Stimulated activated CD4-positive, alpha-beta T cell treated with anti-CD3 and anti-CD28 coated beads, Interleukin-2, amount 100 ng/mL, for 48 hours (primary cell): ENCODE measurements around the gene LTF.

Source experiments
- DNase-seq, 2 donors: peaks; one replicate each; pipeline ENCODE4 v3.0.0-alpha.2; 2020

LTF gene

DNA sequence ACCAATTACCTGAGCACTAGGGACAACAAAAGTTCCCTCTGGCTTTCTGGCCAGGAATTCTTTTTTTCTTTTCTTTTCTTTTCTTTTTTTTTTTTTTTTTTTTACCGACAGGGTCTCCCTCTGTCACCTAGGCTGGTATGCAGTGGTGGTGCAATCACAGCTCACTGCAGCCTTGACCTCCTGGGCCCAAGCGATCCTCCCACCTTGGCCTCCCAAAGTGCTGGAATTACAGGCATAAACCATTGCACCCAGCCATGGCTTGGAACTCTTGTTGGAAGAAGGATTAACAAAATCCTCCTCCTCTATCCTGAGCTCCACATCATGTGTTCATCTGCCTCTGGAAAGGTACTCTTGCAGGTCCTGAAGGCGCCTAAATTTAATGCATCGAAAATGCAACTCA lies 2.9 kb upstream of the LTF start:
- DNase-seq: no peak

DNA sequence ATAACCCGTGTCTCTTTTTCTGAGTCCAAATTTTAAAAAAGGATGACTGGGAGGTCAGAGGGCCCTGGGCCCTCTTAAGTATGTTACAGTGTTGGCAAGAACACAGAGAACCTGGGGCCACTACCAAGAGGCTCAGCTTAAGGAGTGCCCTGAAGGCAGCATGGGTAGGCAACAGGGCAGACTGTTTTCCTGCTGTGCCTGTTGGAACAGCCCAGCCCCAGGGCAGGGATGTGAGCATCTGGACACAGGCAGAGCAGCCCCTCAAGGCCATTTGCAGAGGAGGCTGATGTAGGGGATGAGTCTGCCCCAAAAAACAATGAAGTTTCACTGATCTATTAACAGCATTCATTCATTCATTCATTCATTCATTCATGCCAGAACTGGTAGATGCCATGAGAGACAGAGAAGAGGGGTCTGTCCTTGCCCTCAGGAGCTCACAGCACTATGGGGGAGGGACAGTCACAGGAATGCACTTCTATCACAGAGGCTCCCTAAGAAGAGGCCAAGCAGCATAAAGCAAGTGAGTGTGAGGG lies 2.2 kb upstream of the LTF start:
- DNase-seq: no peak

DNA sequence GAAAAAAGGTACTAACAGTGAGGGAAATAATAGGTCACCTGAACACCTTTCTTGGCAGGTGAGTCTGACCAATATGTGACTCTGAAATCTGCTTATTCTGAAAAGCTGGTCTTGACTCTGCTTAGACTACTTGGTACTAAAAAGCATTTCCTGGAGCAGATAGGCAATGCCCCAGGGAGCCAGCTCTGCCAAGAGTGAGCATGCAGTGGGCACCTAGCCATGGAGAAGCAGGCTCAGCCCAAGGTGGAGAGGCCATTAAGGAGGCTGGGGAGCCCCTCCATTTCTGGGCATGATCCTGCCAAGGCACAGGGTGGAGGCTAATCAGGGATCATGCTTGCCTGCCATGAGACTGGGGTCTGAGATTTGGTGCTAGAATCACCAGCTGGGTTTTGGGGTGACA lies 1.6 kb upstream of the LTF start:
- no peak for DNase-seq

DNA sequence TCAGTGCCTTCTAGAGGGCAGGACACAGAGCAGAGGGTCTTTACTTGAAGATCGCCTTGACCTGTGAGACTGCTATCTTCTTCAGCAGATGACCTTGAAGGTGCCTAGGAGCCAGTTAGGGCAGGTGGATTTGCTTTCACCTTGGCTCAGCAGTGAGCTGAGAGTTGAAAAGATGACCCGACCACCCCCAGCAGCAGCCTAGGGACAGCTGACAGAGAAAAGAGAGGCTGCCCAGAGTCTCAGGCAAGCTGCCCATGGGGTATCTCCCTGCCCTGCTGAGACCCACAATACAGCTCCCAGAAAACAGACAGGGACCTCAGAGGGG lies 453 bp upstream of the LTF start:
- no peak for DNase-seq

DNA sequence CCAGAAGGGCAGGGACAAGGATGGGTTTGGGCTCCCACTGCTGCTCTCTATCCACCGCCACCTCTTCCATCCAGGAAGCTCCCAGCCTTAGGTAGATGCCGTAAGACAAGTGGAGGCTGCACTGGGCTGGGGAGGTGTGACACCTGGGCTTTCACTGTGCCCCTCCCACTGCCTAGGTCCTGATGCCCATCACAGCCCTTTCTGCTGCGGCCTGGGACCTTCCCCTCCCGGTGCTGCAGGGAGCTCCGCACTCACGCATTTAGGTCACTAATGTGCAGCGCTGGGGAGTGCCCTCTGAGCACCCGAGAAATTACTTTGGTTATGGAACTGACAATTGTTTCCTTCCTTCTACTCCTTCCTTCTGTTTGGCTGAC lies 850 bp downstream of the LTF start:
- DNase-seq: no peak

DNA sequence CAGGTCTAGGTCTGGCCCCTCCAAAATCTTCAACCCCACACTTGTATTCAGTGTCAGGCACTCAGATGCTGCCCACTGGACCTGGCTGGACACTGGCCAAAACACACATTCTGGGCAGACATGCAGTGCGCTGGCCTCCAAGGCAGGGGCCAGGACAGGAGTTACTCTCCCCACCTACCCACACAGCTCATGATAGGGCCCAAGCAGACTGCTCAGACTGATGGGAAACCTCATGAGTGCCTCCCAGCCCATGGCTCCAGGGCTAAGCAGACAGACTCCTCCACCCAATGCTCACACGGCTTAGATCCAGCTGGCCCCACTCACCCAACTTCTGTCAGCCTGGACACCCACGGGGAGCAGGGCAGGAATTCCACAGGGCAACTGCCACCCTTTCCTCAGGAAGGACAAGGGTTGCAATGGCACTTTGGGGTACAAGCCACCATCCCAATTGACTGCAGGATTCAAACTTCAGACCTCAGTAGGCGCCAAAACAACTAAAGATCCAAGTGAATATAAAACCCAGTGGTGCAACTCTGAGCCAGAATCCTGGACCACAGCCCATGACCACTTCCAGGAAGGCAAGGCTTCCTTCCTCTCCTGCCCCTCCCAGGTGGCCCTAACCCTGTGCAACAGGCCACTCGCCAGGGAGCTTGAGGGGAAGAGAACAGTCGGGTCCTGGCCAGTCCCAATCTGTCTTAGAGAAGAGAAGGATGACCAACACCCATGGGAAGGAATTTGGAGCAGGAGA lies 1.4 kb downstream of the LTF start:
- no peak for DNase-seq

DNA sequence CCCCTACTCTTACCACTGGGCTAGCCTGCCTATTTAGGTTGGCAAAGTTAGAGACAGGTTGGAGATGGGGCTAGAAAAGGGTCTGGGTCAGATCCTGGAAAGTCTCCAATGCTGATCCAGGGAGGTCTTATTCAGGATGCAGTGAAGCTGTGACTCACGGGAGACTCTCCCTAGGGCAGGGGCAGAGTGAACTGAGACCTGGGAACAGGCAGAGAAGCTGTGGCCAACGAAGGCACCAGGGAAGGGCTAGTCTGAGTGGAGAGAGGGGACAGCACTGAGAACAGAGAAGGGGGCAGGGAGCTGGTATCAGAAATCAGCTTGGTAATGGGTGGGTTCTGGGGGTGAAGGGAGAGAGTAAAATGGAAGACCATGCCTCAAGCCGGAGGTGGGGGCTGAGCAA lies 2.2 kb downstream of the LTF start:
- no peak for DNase-seq

DNA sequence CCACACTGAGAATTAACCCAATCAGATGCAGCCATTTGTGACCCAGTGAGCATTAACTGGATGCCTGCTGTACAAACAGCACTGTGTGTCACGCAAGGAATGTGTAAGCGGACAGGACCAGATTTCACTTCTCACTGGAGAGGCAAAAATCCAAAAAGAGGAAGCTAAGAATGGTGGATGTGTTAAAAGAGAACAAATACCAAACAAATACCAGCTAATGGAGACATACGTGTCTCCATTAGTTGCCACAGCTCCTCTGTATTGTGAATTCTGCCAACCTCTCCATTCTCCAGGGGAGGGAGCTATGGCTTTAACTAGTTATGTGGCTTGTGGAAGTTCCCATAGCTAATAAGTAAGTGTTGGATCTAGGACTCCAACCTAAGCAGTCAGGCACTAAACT lies 2.6 kb downstream of the LTF start:
- DNase-seq: no peak

DNA sequence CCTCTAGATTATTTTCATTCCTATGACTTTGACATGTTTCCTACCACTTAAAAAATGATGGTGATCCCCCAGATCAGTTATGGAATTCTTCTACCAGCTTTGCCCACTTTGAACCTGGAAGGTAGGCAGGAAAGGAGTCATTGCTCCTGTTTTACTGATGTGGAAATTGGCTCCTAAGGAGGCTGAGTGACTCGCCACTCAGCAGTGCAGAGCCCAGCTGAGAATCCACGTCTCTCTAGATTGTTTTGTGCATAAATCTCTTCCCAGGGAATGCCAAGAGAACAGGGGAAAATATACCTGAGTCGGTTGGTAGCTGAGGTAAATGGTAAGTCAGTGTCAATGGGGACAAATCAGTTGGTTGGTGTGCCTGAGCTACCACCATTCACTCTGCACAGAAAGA lies 4.7 kb downstream of the LTF start:
- no peak for DNase-seq

DNA sequence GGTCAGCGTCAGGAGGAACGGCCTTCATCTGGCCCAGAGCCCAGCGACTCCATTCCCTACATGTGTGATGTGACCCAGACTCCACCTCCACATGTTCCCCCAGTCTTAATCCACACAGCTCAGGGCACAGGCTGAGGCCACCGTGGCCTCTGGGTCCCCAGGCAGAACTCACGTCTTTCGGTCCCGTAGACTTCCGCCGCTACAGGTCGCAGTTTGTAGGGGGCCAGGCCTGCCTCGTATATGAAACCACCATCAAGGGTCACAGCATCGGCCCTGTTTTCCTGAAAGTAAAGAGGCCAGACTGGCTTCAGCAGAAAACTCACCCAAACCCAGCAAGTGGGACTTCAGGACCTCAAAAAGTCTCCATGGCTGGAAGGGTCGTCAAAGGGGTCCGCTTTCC lies 8.6 kb downstream of the LTF start:
- DNase-seq: no peak

DNA sequence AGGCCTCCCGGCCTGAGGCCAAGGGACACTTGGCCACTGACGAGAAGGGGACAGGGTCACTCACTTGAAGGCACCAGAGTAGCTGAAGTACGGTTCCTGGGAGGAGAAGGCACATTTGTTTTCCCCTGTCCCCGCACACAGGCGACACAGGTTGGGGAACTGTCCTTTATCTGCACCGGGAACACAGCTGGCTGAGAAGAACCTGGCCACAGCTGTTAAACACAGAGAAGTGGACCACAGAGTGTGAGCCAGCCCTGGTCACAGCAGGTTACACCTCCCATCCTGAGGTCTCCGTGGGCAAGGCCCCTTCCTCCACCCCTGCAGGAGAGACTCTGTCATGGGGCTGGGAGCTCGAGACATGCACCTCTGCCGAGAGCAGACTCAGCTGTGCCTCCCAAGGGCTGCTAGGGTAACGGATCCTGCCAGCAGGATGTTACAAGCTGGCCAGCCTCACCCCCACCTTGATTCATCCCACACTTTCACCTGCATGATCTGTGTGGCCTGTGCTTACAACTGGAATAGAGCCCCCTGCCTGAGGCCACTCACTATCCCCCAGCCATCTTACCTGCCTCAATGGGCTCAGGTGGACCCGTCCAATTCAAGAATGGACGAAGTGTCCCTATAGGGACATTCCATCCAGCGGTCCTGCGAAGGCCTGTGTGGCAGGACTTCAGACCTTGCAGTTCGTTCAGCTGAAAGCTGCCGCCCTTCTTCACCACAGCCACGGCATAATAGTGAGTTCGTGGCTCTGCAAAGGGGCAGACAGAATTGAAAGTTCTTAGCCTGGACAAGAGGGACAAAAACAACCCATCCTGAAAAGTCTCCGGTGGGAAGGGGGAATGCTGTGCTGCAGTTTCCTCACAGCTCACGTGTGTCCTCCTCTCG lies 9.2 kb downstream of the LTF start:
- no peak for DNase-seq

DNA sequence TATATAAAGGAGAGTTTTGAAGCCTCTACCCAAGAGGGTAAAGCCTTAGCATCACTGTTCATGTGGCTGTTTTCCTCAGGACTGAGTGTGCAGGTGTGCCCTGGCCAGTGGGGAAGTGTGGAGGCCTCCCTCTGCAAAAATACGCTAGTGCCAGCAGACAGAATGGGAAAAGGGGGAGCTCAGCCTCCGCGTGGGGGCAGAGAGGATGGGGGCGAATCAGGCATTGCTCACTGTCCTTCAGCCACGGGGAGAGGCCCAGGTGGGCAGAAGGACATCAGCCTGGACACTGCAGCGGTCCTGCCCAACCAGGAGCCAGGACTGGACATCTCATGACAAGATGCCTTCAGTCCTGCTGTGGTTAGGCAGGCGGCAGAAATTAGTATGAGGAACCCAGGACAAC lies 10.1 kb downstream of the LTF start:
- DNase-seq: no peak

DNA sequence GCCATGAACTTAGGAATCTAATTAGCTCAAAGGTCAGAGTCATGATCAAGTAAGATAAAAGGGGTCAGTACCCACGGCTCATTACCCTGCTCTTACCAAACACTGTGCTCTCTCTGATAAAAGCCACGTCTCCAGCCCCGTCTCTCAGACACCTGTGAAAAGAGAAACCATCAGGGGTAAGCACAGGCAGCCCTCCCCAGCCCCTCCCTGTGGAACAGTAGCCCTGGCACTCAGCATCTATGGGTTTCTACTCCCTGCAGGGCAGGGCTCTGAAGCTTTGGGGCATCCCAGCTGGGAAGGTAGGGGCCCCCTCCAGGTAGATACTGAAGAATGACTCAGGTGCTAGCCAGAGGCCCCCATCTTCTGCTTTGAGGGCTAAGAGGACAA lies 10.5 kb downstream of the LTF start:
- DNase-seq: no peak

DNA sequence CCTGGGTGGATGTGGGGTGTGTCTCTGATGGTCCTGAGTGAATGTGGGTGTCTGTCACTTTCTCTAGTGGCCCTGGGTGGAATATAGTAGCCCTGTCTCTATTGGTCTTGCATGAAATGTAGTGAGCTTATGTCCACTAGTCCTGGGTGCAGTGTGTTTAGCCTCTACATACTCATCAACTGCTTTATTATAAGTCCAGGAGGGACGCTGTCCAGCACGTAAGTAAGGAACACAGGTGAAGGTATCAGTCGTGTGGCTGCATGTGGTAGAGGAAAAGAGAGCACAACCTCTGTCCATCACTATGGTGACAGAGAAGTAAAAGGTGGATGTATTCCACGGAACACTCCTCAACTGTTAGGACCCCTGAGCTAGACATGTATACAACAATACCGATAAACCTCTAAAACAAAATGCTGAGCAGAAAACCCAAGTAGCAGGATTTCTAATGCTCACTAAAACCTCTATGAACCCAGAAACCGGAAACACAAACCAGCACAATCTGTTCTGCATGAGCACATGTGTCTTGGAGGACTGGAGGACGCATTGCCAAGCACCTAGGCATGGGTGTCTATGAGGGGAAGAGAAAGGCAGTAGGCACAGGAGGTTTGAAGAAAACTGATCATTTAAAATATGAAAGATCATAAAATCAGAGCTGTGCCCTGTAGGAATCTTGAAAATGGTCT lies 11.0 kb downstream of the LTF start:
- no peak for DNase-seq

DNA sequence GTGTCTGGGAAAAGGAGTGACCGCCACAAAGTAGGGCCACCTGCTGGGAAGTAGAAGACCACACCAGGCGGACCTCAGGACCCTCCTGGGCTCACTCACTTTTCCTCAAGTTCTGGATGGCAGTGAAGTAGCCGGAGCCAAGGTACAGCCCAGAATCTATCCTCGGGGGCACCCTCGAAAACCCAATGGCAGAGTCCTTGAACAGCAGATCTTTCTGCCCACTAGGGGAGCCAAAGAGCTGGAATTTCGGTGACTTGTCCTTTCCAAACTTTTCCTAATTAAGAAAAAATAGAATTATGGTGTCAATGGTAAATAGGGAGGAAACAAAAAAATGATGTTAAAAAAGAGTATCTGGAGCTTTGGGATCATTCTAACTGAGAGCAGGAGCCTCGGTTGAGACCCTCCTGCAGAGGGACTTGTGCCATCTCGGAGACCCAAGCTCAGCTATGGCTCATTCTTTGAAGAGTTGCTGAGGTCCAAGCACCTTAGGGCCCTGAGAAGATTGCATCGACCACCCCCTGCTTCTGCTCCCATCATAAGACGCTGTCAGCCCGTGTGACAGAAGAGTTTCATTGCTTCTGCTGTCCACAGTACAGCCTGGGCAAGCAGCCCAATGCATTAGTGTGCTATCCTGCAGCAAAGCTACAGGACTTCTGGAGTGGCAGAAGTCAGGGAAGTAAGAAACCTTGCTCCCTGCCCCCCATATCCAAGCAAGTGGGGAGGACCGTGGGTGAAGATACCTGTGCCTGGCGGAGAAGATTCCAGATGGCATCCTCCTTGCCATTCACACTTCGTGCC lies 14.8 kb downstream of the LTF start:
- no peak for DNase-seq

DNA sequence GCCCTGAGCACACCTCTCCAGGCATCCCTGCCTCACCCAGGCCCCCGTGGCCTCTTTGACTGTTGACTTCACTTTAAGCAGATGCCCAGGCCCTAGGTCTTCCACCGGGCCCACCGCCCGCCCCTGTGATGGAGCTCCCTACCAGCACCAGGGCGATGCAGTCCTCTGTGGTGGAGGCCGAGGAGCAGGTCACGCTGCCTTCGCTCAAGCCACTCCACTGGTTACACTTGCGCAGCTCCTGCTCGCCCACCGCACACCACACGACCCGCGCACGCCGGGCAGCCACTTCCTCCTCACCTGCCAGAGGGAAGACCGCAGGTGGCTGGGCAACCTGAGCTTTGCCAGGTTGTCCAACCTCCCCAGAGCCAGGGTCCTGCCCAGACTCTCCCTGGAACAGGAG lies 16.0 kb downstream of the LTF start:
- no peak for DNase-seq

DNA sequence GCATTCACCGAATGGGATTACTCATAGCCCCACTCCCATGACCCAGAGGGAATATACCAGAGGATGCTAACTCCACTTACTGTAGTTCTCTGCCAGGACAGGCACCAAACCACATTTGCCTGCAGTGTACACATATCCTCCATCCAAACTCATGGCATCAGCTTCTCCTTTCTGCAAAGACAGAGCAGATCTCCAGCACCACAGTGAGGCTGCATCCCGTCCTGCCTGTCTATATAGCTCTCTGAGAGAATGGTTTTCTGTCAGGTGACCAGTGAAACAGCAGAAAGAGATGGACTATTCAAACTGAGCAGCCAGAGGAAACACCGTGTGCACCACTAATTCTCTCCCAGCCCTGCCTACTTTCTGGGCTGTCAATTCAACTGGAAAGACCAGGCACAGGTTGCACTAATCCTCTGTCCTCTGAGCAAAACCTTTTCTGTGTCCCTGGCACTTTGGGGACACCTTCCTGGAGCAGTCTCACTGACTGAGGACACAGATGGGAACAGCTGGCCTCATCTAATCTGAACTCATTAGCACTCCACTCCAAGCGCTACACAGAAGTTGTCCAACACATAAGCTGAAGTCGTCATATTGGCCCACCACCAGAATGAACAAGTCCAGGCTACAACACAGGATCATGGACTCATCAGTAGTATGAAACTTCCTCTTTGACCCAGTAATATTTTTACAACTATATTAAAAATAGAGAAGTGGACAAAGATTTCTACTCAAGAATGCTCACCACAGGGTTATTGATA lies 17.3 kb downstream of the LTF start:
- DNase-seq: no peak

DNA sequence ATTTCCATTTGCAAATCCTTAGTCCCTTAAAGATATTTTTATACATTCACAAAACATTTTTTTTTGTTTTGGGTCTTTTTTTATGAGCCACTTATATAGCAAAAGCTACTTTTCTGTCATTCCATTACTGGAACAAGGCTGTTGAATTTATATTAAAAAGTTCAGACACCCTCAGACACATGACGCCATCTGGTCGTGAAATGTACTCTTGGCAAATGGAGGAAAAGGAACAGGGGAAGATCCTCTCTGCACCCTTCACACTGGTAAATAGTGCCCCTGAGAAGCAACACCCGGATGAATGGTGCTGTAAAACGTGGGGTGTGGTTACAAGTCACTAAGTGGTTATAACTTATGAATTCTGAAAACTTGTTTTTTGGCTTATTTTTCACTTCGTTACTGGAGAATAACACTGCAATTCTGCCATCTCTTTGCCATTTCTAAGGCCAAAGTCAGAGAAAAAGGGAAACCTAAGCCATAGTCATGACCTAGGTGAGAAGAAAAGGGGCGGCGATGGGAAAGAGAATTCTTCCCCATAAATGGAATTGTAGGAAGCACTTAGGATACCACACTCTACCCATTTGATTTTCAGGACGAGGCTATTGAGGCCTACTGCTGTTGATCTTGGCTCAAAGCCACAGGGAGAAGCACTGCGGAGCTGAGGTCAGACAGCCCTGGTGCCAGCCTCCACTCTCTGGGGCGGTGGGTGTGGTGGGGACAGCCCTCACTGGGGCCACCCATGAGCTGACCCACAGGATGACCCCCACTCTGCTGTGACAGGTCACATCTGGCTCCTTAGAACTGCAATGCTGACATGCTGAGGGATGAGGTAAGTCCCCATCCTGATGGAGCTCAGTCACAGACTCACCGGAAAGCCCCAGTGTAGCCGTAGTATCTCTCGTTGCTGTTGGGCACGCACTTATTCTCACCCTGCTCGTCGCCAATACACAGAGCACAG lies 21.9 kb downstream of the LTF start:
- peak; percentile 33 to 55 for DNase-seq

DNA sequence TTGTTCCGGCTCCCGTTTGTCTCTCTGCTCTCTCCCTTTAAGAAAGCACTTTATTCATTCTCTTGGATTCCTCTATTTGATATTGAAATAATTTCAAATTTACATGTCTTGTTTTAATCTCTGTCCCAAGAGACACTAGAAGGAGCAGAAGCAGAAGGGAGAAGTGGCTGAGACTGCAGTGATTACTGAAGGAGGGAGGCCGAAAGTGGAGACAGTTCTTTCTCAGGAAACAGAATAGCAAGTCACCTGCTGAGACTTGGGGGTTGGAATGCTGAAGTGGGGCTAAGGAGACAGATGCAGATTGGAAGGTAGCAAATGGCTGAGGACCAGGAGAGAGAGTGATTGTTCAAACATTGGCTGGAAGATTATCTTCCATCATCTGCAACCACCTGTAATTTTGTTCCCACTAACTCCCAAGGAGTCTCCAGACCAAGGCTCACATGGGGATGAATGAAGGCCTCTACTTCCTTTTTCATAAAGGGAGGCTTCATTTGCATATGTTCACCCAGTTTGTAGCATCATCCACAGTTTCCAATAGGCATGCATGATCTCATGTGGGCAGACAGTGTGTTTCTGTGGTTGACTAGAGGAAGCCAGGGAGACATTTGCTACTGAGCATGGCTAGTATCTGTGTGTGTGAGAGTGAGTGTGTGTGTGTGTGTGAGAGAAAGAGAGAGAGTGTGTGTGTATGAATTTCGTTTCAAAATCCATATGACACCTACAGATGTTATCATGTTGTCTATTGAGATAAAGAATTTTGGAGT lies 24.0 kb downstream of the LTF start:
- DNase-seq: peak in 1 of 2 donors; percentile 7

DNA sequence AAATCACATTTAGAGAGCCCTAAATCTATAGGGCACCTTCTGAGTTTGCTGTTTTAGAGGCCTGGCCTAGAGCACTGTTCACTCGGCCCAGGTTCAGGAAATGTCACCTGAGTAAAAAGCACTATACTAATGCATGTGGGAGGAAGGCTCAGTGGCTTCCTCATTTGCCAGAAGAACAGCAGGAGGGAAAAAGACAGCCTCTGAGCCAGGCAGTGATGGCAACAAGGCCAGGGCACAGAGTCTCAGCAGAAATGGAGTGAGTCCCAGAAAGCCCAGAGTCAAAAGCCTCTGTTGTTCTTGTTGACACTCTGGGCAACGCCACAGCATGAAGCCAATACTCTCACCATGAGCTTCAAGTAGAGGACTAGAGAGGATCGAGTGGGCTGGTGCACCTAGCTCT lies 25.9 kb downstream of the LTF start:
- no peak for DNase-seq
